GM23248 (cell line): Measurements from ENCODE around the gene FFAR3. TPM values are rescaled to one million over a fixed set of nuclear protein-coding genes. Genes with fewer than 3 reads are reported as not detected.

Experiments
- DNase-seq: peaks from one replicate; pipeline ENCODE4 v3.0.0-alpha.2; 2015
- H2AFZ ChIP-seq: fragments of 200-600 bp; sonication (generic); 2 replicates; pipeline ENCODE4 v1.6.1; 2016; ENCODE audit warnings: antibody characterized with exemption
- H3F3A ChIP-seq: fragments of 200-600 bp; sonication (generic); 2 replicates; pipeline ENCODE4 v1.6.1; 2016; ENCODE audit warnings: mild to moderate bottlenecking, antibody characterized with exemption, mixed run types; ENCODE audit not compliant: insufficient read depth
- H3K27ac ChIP-seq: fragments of 200-600 bp; sonication (generic); 2 replicates; pipeline ENCODE4 v1.5.1; 2016; ENCODE audit warnings: mild to moderate bottlenecking
- H3K27me3 ChIP-seq: fragments of 200-600 bp; sonication (generic); replicated peaks from 2 replicates; pipeline ENCODE4 v1.6.1; 2016; ENCODE audit warnings: mild to moderate bottlenecking; ENCODE audit not compliant: insufficient read depth
- H3K36me3 ChIP-seq: fragments of 200-600 bp; sonication (generic); 2 replicates; pipeline ENCODE4 v1.6.1; 2016; ENCODE audit warnings: low read depth, mild to moderate bottlenecking
- H3K4me1 ChIP-seq: fragments of 200-600 bp; sonication (generic); 2 replicates; pipeline ENCODE4 v1.6.1; 2016; ENCODE audit warnings: mild to moderate bottlenecking; ENCODE audit not compliant: insufficient read depth
- H3K4me2 ChIP-seq: fragments of 200-600 bp; sonication (generic); one replicate; pipeline ENCODE4 v1.6.1; 2016; ENCODE audit warnings: mild to moderate bottlenecking; ENCODE audit not compliant: unreplicated experiment
- H3K4me3 ChIP-seq: fragments of 200-600 bp; sonication (generic); 2 replicates; pipeline ENCODE4 v1.5.1; 2016; ENCODE audit warnings: mild to moderate bottlenecking
- H3K79me2 ChIP-seq: fragments of 200-600 bp; sonication (generic); 2 replicates; pipeline ENCODE4 v1.6.1; 2016; ENCODE audit warnings: mild to moderate bottlenecking; ENCODE audit not compliant: insufficient read depth
- H3K9ac ChIP-seq: fragments of 200-600 bp; sonication (generic); 2 replicates; pipeline ENCODE4 v1.6.1; 2016; ENCODE audit warnings: mild to moderate bottlenecking
- H3K9me2 ChIP-seq: fragments of 200-600 bp; sonication (generic); 2 replicates; pipeline ENCODE4 v1.6.1; 2016; ENCODE audit warnings: mixed run types, mild to moderate bottlenecking, moderate library complexity; ENCODE audit not compliant: insufficient read depth
- H3K9me3 ChIP-seq: fragments of 200-600 bp; sonication (generic); one replicate; pipeline ENCODE4 v1.6.1; 2017; ENCODE audit warnings: low read depth
- H4K20me1 ChIP-seq: fragments of 200-600 bp; sonication (generic); 2 replicates; pipeline ENCODE4 v1.6.0; 2016; ENCODE audit not compliant: insufficient read depth
- EZH2 ChIP-seq: fragments of 200-600 bp; sonication (generic); IDR thresholded peaks from 2 replicates; pipeline ENCODE4 v1.6.1; 2018; ENCODE audit warnings: antibody characterized with exemption, mild to moderate bottlenecking; ENCODE audit not compliant: insufficient read depth, poor library complexity, severe bottlenecking
- EZH2phosphoT487 ChIP-seq: fragments of 200-600 bp; sonication (generic); IDR thresholded peaks from 2 replicates; pipeline ENCODE4 v1.6.1; 2018; ENCODE audit warnings: antibody characterized with exemption, moderate library complexity, mild to moderate bottlenecking, low read depth; ENCODE audit not compliant: insufficient read depth
- WGBS, 2 experiments: methylation state at CpG; one replicate each; pipeline ENCODE4 v1.1.6; 2015 to 2017; ENCODE audit warnings: low lambda C conversion rate in 2 of 2, low coverage in 1 of 2; ENCODE audit errors: missing lambda C conversion rate in 2 of 2; 5-methylcytosine and 5-hydroxymethylcytosine counted together
- in situ Hi-C: fragments of 300-500 bp; cut with MboI; formaldehyde crosslinking; loops from 2 replicates; pipeline ENCODE4 v1.15.0; 2020
- polyA plus RNA-seq: library from polyadenylated mRNA; unstranded; fragments of >200 nt; fragmentation: Nextera tagmentation; extraction: Ambion mirVana; gene quantifications from 2 replicates; pipeline ENCODE4 v1.2.1, GENCODE V29; 2016
- total RNA-seq: library from RNA; depleted of rRNA; stranded (reverse); fragments of >200 nt; shearing (Covaris generic); gene quantifications from 2 replicates; pipeline ENCODE4 v1.2.3, GENCODE V29; 2014

The FFAR3 gene
- total and polyA plus RNA-seq, 2 experiments from 2014 or later = not detected

- Histone ChIP-seq H3K27ac (no peak overlapping the region), H3K4me1 (no peaks in the 10 kb centered on the region), H2AFZ (no peak overlapping the region), H3K27me3 (peaks cover 13% of the 10 kb centered on the region), H3K9ac (no peak overlapping the region), H3F3A (no peaks in the 10 kb centered on the region), H4K20me1 (no peaks in the 10 kb centered on the region), H3K4me3 (no peak overlapping the region), H3K9me3 (no peaks in the 10 kb centered on the region), H3K9me2 (no peaks in the 10 kb centered on the region), H3K4me2 (no peak overlapping the region), H3K36me3 (no peaks in the 10 kb centered on the region), H3K79me2 (no peaks in the 10 kb centered on the region)
- no peak for TF ChIP-seq EZH2
- no peak for TF ChIP-seq EZH2phosphoT487
- WGBS, 2 experiments = 54 to 55% methylated on average over 6 of the region's 6 CpGs
- in situ Hi-C loops = no loop called here
- no peak for DNase-seq
Observed at GRCh38 chr19:35397064-35397463, 38.8 kb downstream of the FFAR3 start.

GRCh38 chr19:35398570-35398969 is 40.3 kb downstream of the FFAR3 start:
- no peak overlapping the region for H3K9ac ChIP-seq
- no peaks in the 10 kb centered on the region for H3K36me3 ChIP-seq
- H3K27ac ChIP-seq = no peak overlapping the region
- no peak overlapping the region for H3K4me3 ChIP-seq
- no peak overlapping the region for H3K4me2 ChIP-seq
- WGBS, 2 experiments = 59 to 69% methylated on average over 12 of the region's 12 CpGs
- no peak overlapping the region for H2AFZ ChIP-seq
- H3K4me1 ChIP-seq = no peaks in the 10 kb centered on the region
- peaks cover 12% of the 10 kb centered on the region for H3K27me3 ChIP-seq
- H3K79me2 ChIP-seq = no peaks in the 10 kb centered on the region
- in situ Hi-C loops = no loop called here
- H4K20me1 ChIP-seq = no peaks in the 10 kb centered on the region
- H3K9me3 ChIP-seq = no peaks in the 10 kb centered on the region
- no peak for DNase-seq
- TF ChIP-seq EZH2phosphoT487 (no peak), EZH2 (no peak)
- no peaks in the 10 kb centered on the region for H3K9me2 ChIP-seq
- H3F3A ChIP-seq = no peaks in the 10 kb centered on the region

- H3K4me3 ChIP-seq = no peak overlapping the region
- H3K79me2 ChIP-seq = no peaks in the 10 kb centered on the region
- H3F3A ChIP-seq = no peaks in the 10 kb centered on the region
- peaks cover 6% of the 10 kb centered on the region for H3K27me3 ChIP-seq
- no peak for DNase-seq
- H3K4me2 ChIP-seq = no peak overlapping the region
- H3K4me1 ChIP-seq = no peaks in the 10 kb centered on the region
- no peaks in the 10 kb centered on the region for H3K9me2 ChIP-seq
- H4K20me1 ChIP-seq = no peaks in the 10 kb centered on the region
- no peaks in the 10 kb centered on the region for H3K36me3 ChIP-seq
- in situ Hi-C loops = no loop called here
- TF ChIP-seq EZH2phosphoT487 (no peak), EZH2 (no peak)
- no peak overlapping the region for H2AFZ ChIP-seq
- H3K9ac ChIP-seq = no peak overlapping the region
- 56 to 61% methylated on average over 4 of the region's 4 CpGs for WGBS, 2 experiments
- no peaks in the 10 kb centered on the region for H3K9me3 ChIP-seq
- no peak overlapping the region for H3K27ac ChIP-seq
Observed at GRCh38 chr19:35399231-35399630, 41.0 kb downstream of the FFAR3 start.

GRCh38 chr19:35399948-35400772 is 41.9 kb downstream of the FFAR3 start:
- no peaks in the 10 kb centered on the region for H3K79me2 ChIP-seq
- in situ Hi-C loops = no loop called here
- H3K4me2 ChIP-seq = no peak overlapping the region
- H3F3A ChIP-seq = no peaks in the 10 kb centered on the region
- H3K27ac ChIP-seq = no peak overlapping the region
- no peaks in the 10 kb centered on the region for H3K9me3 ChIP-seq
- H3K4me1 ChIP-seq = no peaks in the 10 kb centered on the region
- 68 to 72% methylated on average over 9 to 10 of the region's 10 CpGs for WGBS, 2 experiments
- no peaks in the 10 kb centered on the region for H3K9me2 ChIP-seq
- H4K20me1 ChIP-seq = no peaks in the 10 kb centered on the region
- no peak for DNase-seq
- no peak overlapping the region for H3K9ac ChIP-seq
- TF ChIP-seq EZH2 = no peak
- no peak for TF ChIP-seq EZH2phosphoT487
- no peak overlapping the region for H2AFZ ChIP-seq
- peaks cover 4% of the 10 kb centered on the region; the same call in 1 of the 2 replicates for H3K27me3 ChIP-seq
- no peaks in the 10 kb centered on the region for H3K36me3 ChIP-seq
- H3K4me3 ChIP-seq = no peak overlapping the region
